ENCODE data around the gene ANKRD63. TPM values are rescaled to one million over a fixed set of nuclear protein-coding genes. Genes with fewer than 3 reads are reported as not detected.

ANKRD63 gene
- total and polyA plus RNA-seq, 7 donors: 1.6 TPM; not detected in 6

DNA sequence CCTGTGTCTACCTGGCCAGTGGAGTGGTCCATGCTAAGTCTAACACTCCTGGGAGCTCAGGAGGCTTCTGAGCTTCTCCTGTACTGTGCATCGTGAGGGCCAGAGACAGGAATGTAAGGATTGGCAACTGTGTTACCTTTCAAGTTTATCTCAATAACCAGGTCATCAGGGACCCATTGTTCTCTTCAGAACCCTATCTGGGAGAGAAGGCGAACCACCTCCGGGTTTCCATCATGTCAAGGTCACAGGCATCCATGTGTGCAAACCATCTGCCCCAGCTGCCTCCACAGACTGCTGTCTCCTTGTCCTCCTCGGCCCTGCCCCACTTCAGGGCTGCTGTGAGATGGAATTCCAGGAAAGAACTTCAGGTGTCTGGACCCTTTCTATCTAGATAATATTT lies 5.9 kb downstream of the ANKRD63 start:
- peaks cover 0 to 16% (median 13%) of the 10 kb centered on the region in 4 donors for H3K4me1 ChIP-seq
- intact Hi-C loops (cut with DNase I): no loop called here
- no peak for DNase-seq
- H3K27me3 ChIP-seq: peaks cover 22 to 46% (median 32%) of the 10 kb centered on the region in 3 donors
- TF ChIP-seq EP300 (IDR thresholded peaks at IDR 0.05) (no peak), POLR2AphosphoS5 (IDR thresholded peaks at IDR 0.05) (no peak), POLR2A (IDR thresholded peaks at IDR 0.05) (no peak)
- TF ChIP-seq, protein P1, sequence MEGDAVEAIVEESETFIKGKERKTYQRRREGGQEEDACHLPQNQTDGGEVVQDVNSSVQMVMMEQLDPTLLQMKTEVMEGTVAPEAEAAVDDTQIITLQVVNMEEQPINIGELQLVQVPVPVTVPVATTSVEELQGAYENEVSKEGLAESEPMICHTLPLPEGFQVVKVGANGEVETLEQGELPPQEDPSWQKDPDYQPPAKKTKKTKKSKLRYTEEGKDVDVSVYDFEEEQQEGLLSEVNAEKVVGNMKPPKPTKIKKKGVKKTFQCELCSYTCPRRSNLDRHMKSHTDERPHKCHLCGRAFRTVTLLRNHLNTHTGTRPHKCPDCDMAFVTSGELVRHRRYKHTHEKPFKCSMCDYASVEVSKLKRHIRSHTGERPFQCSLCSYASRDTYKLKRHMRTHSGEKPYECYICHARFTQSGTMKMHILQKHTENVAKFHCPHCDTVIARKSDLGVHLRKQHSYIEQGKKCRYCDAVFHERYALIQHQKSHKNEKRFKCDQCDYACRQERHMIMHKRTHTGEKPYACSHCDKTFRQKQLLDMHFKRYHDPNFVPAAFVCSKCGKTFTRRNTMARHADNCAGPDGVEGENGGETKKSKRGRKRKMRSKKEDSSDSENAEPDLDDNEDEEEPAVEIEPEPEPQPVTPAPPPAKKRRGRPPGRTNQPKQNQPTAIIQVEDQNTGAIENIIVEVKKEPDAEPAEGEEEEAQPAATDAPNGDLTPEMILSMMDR (IDR thresholded peaks at IDR 0.05): no peak
- H3K9me3 ChIP-seq: no peaks in the 10 kb centered on the region
- no peaks in the 10 kb centered on the region for H3K36me3 ChIP-seq
- H3K4me3 ChIP-seq: no peak overlapping the region
- WGBS, 2 donors: 70 to 73% methylated on average over 4 of the region's 4 CpGs
- no peak overlapping the region for H3K27ac ChIP-seq

DNA sequence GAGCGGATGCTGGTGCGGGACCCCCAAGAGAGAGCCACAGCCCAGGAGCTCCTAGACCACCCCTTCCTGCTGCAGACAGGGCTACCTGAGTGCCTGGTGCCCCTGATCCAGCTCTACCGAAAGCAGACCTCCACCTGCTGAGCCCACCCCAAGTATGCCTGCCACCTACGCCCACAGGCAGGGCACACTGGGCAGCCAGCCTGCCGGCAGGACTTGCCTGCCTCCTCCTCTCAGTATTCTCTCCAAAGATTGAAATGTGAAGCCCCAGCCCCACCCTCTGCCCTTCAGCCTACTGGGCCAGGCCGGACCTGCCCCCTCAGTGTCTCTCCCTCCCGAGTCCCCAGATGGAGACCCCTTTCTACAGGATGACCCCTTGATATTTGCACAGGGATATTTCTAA lies 6.9 kb downstream of the ANKRD63 start:
- TF ChIP-seq POLR2AphosphoS5 (IDR thresholded peaks at IDR 0.05) (no peak), POLR2A (IDR thresholded peaks at IDR 0.05) (no peak), EP300 (IDR thresholded peaks at IDR 0.05) (no peak)
- TF ChIP-seq, protein P1 (IDR thresholded peaks at IDR 0.05): no peak
- Histone ChIP-seq H3K27ac (no peak overlapping the region), H3K9me3 (no peaks in the 10 kb centered on the region), H3K4me1 (peaks cover 0 to 9% (median 6%) of the 10 kb centered on the region in 4 donors), H3K27me3 (peaks cover 13 to 36% (median 22%) of the 10 kb centered on the region in 3 donors), H3K36me3 (no peaks in the 10 kb centered on the region), H3K4me3 (no peak overlapping the region)
- no peak for DNase-seq
- intact Hi-C loops (cut with DNase I): no loop called here
- WGBS, 2 donors: 92 to 94% methylated on average over 7 of the region's 7 CpGs

DNA sequence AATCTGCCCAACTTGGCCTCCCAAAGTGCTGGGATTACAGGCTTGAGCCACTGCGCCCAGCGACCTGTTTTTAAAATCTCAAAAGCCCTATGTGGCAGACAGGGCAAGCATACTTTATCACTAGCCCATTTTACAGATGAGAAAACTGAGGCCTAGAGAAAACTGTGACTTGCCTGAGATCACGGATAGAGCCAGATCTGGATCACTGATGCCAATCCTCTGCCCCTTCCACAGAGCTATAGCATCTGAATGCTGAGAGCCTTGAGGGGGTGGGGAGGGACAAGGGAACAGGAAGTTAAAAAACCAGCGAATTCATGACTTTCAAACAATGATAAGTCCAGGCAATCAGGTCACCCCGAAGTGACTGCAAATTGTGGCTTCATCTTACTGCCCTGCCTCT lies 7.3 kb downstream of the ANKRD63 start:
- H3K27me3 ChIP-seq: peaks cover 8 to 32% (median 18%) of the 10 kb centered on the region in 3 donors
- no peak overlapping the region for H3K4me3 ChIP-seq
- no peaks in the 10 kb centered on the region for H3K9me3 ChIP-seq
- peaks cover 0 to 9% (median 6%) of the 10 kb centered on the region in 4 donors for H3K4me1 ChIP-seq
- no peak overlapping the region for H3K27ac ChIP-seq
- no peaks in the 10 kb centered on the region for H3K36me3 ChIP-seq
- DNase-seq: no peak
- intact Hi-C loops (cut with DNase I): no loop called here
- TF ChIP-seq POLR2A (IDR thresholded peaks at IDR 0.05): no peak
- TF ChIP-seq EP300 (IDR thresholded peaks at IDR 0.05): no peak
- TF ChIP-seq, protein P1 (IDR thresholded peaks at IDR 0.05): no peak
- TF ChIP-seq POLR2AphosphoS5 (IDR thresholded peaks at IDR 0.05): no peak
- 81 to 89% methylated on average over 5 of the region's 5 CpGs for WGBS, 2 donors

DNA sequence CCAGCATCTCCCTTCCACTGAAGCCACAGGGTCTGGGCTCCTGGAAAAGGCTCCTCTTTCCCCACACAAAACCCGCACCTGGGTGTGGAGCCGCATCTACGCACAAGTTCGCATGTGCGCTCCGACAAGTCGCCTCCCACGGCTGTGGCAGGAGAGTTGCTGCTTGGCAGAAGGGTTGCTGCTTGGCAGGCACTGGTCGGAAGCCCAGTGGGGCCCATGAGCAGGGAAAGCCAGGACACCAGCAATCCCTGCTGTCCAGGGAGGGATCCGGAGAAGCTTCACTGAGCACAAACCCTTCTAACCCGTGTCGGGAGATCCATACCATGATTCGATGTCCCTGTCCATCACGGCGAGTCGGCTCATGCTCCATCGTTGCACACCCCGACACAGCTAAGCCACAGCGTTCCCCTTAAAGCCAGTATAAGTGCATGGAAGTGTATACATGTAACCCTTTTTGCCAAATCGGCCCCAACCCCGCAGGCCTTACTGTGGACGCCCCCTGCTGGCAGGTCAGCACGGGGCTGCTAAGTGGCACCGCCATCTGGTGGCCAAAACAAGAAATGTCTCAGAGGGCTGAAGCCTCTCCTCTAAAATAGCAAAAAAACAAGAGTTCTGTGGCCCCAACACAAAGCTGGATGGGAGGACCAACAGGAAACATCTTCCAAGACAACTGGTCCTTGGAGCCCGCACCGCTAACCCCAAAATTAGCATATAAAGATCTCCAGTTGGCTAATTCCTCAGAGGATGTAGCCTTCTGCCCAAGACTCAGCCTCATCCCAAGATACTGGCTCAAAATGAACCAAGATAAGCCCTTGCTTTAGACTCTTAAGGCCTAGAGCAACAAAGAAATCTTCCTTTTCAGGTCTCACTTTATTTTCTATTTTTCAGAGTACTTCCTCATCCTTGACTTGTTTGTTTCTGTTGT lies 8.3 kb downstream of the ANKRD63 start:
- no peaks in the 10 kb centered on the region for H3K36me3 ChIP-seq
- TF ChIP-seq, protein P1 (IDR thresholded peaks at IDR 0.05): peak; percentile 100
- no peak for TF ChIP-seq EP300 (IDR thresholded peaks at IDR 0.05)
- H3K9me3 ChIP-seq: no peaks in the 10 kb centered on the region
- WGBS, 2 donors: 55 to 58% methylated on average over 26 of the region's 26 CpGs
- intact Hi-C loops (cut with DNase I): loop anchor here (1.0 kb wide), 3 partner anchors 57 to 229 kb away; no protein-coding TSS in a partner anchor
- peaks cover 1 to 23% (median 10%) of the 10 kb centered on the region in 3 donors for H3K27me3 ChIP-seq
- peak; percentile 90 for DNase-seq
- H3K27ac ChIP-seq: no peak overlapping the region
- peaks cover 0 to 5% (median 3%) of the 10 kb centered on the region in 4 donors for H3K4me1 ChIP-seq
- H3K4me3 ChIP-seq: no peak overlapping the region

Data from sigmoid colon (tissue), 7 donors.